A549 (cell line): ENCODE measurements around the gene MYO15B. TPM values are rescaled to one million over a fixed set of nuclear protein-coding genes. Genes with fewer than 3 reads are reported as not detected.
"Not testable (repeated sequence)": the region's sequence is repeated elsewhere in the genome, so short reads cannot be mapped to it uniquely, and the experiment has no call there.

Experiments
- ATAC-seq, 2 experiments: fragments of 200-7000 bp in 1 of 2; fragments of >200 bp in 1 of 2; cut with Nextera tagmentation in 1 of 2; cut with Tn5 transposase in 1 of 2; 3 replicates each; pipeline versions ENCODE4 v1.8.0 to v1.9.1; 2018 to 2020; ENCODE audit warnings: mild to moderate bottlenecking in 1 of 2, moderate library complexity in 1 of 2
- CTCF ChIA-PET: fragments of 300-600 bp; sonication (Branson Sonifier 250); formaldehyde crosslinking; extraction: SDS; loops from one replicate; lab custom pipeline; 2021; ENCODE audit warnings: antibody characterized with exemption, inconsistent platforms; lab: Yijun Ruan, JAX
- POLR2A ChIA-PET: fragments of 350-600 bp; formaldehyde crosslinking; extraction: SDS; loops from one replicate; lab custom pipeline; 2021; ENCODE audit warnings: antibody characterized with exemption, inconsistent platforms; lab: Yijun Ruan, JAX
- DNase-seq, 2 experiments: peaks; one replicate each; pipeline versions ENCODE4 v3.0.0 to v3.0.0-alpha.2; 2011 to 2016; ENCODE audit warnings: low read depth in 1 of 2, low spot score in 1 of 2
- FAIRE-seq: peaks from 2 replicates; lab custom pipeline; 2011; peaks lifted over from hg19 to GRCh38; lab: Jason Lieb, UNC
- H3K27ac ChIP-seq, 2 experiments: fragments of >200 bp; sonication (Bioruptor Twin); formaldehyde crosslinking; 3 replicates each; pipeline ENCODE4 v1.5.1; 2016 to 2017
- H3K4me1 ChIP-seq: fragments of >200 bp; sonication (Bioruptor Twin); formaldehyde crosslinking; 3 replicates; pipeline ENCODE4 v1.6.1; 2016
- H3K4me2 ChIP-seq: fragments of >200 bp; sonication (Bioruptor Twin); formaldehyde crosslinking; 3 replicates; pipeline ENCODE4 v1.6.1; 2016
- H3K4me3 ChIP-seq: fragments of >200 bp; sonication (Bioruptor Twin); formaldehyde crosslinking; 3 replicates; pipeline ENCODE4 v1.5.1; 2016
- H3K9me3 ChIP-seq: fragments of >200 bp; sonication (Bioruptor Twin); formaldehyde crosslinking; 3 replicates; pipeline ENCODE4 v1.6.1; 2016
- CBX8 ChIP-seq: fragments of 200-600 bp; sonication (generic); IDR thresholded peaks from 2 replicates; pipeline ENCODE4 v1.6.1; 2016
- CHD2 ChIP-seq: fragments of 150-350 bp; IDR thresholded peaks from 2 replicates; pipeline ENCODE4 v1.6.1; 2014; ENCODE audit warnings: low read length; ENCODE audit not compliant: partially characterized antibody
- GATA3 ChIP-seq: IDR thresholded peaks from 2 replicates; pipeline ENCODE4 v1.6.1; 2012; ENCODE audit warnings: borderline replicate concordance
- HOXB5 ChIP-seq: fragments of 250-450 bp; sonication (Bioruptor Pico); IDR thresholded peaks from 2 replicates; pipeline ENCODE4 v1.5.0; 2020; ENCODE audit warnings: mild to moderate bottlenecking, moderate library complexity
- JUN ChIP-seq, 2 experiments: fragments of >200 bp; sonication (Bioruptor Twin); formaldehyde crosslinking; IDR thresholded peaks; 2 replicates in 1 of 2; 3 replicates in 1 of 2; pipeline ENCODE4 v1.6.1; 2016 to 2017
- JUNB ChIP-seq: fragments of >200 bp; sonication (Bioruptor Twin); formaldehyde crosslinking; IDR thresholded peaks from 2 replicates; pipeline ENCODE4 v1.6.1; 2016
- KDM1A ChIP-seq: fragments of 200-600 bp; sonication (generic); IDR thresholded peaks from 2 replicates; pipeline ENCODE4 v1.6.1; 2016; ENCODE audit warnings: low read depth, mild to moderate bottlenecking
- MAZ ChIP-seq: fragments of 150-350 bp; IDR thresholded peaks from 2 replicates; pipeline ENCODE4 v1.6.1; 2014; ENCODE audit warnings: antibody characterized with exemption, low read depth, low read length, borderline replicate concordance
- PHF8 ChIP-seq: fragments of 200-600 bp; sonication (generic); IDR thresholded peaks from 2 replicates; pipeline ENCODE4 v1.6.1; 2016; ENCODE audit warnings: low read depth, mild to moderate bottlenecking, antibody characterized with exemption, moderate library complexity, borderline replicate concordance
- RAD21 ChIP-seq, 2 experiments: fragments of >200 bp in 1 of 2; sonication (Bioruptor Twin) in 1 of 2; formaldehyde crosslinking in 1 of 2; IDR thresholded peaks in 1 of 2; conservative IDR thresholded peaks in 1 of 2; 2 replicates in 1 of 2; 3 replicates in 1 of 2; pipeline ENCODE4 v1.6.1; 2012 to 2018; ENCODE audit warnings: inconsistent platforms in 1 of 2
- RARB ChIP-seq: fragments of 250-450 bp; sonication (Bioruptor Pico); IDR thresholded peaks from 2 replicates; pipeline ENCODE4 v1.8.0; 2021; ENCODE audit warnings: mild to moderate bottlenecking, moderate library complexity
- RFX5 ChIP-seq: fragments of 450-650 bp; IDR thresholded peaks from 2 replicates; pipeline ENCODE4 v1.7.1; 2014; ENCODE audit warnings: antibody characterized with exemption, mild to moderate bottlenecking, moderate library complexity
- RNF2 ChIP-seq: fragments of 200-600 bp; sonication (generic); IDR thresholded peaks from 2 replicates; pipeline ENCODE4 v1.6.1; 2016; ENCODE audit warnings: low read depth, mild to moderate bottlenecking, antibody characterized with exemption, moderate library complexity, borderline replicate concordance
- SMC3 ChIP-seq: fragments of >200 bp; sonication (Bioruptor Twin); formaldehyde crosslinking; IDR thresholded peaks from 3 replicates; pipeline ENCODE4 v1.6.1; 2018; ENCODE audit warnings: inconsistent platforms
- SREBF2 ChIP-seq: fragments of 450-650 bp; IDR thresholded peaks from 2 replicates; pipeline ENCODE4 v1.6.1; 2014; ENCODE audit warnings: mild to moderate bottlenecking, moderate library complexity
- TFCP2L1 ChIP-seq: fragments of 250-450 bp; sonication (Bioruptor Pico); IDR thresholded peaks from 2 replicates; pipeline ENCODE4 v1.5.0; 2021; ENCODE audit warnings: mild to moderate bottlenecking
- TP53 ChIP-seq: fragments of 250-450 bp; sonication (Bioruptor Pico); IDR thresholded peaks from 2 replicates; pipeline ENCODE4 v1.5.0; 2021; ENCODE audit warnings: mild to moderate bottlenecking, moderate library complexity
- WGBS: methylation state at CpG from one replicate; pipeline ENCODE4 v1.1.6; 2017; ENCODE audit errors: missing lambda C conversion rate; 5-methylcytosine and 5-hydroxymethylcytosine counted together
- polyA plus RNA-seq, 4 experiments: library from polyadenylated mRNA; depleted of rRNA in 3 of 4; stranded (reverse); fragments of >200 nt; fragmentation: RNase III in 1 of 4; extraction: RNeasy Plus Mini Kit Qiagen cat#74134 plus additional on column Dnase treatment in 1 of 4; gene quantifications; 2 replicates in 3 of 4; 3 replicates in 1 of 4; pipeline ENCODE4 v1.2.3, GENCODE V29; 2011 to 2017
- TF ChIP-seq, protein P1 (sequence below): fragments of 250-450 bp; sonication (Bioruptor Pico); IDR thresholded peaks from 2 replicates; pipeline ENCODE4 v1.5.0; 2020; ENCODE audit warnings: low read depth, mild to moderate bottlenecking, moderate library complexity
- TF ChIP-seq, protein P2 (sequence below): IDR thresholded peaks from 2 replicates; pipeline ENCODE4 v1.6.1; 2012
- TF ChIP-seq, protein P3 (sequence below): IDR thresholded peaks from 2 replicates; pipeline ENCODE4 v1.6.1; 2012
- TF ChIP-seq, protein P4 (sequence below): fragments of 150-350 bp; IDR thresholded peaks from 2 replicates; pipeline ENCODE4 v1.6.1; 2014; ENCODE audit warnings: low read depth, mild to moderate bottlenecking, low read length
- TF ChIP-seq, protein P5 (sequence below): fragments of >200 bp; sonication (Bioruptor Twin); formaldehyde crosslinking; IDR thresholded peaks from 3 replicates; pipeline ENCODE4 v1.6.1; 2016
- TF ChIP-seq, protein P6 (sequence below): fragments of >200 bp; sonication (Bioruptor Twin); formaldehyde crosslinking; IDR thresholded peaks from 2 replicates; pipeline ENCODE4 v1.6.1; 2016
- TF ChIP-seq, protein P7 (sequence below): IDR thresholded peaks from 2 replicates; pipeline ENCODE4 v1.6.1; 2012; ENCODE audit warnings: low read depth, borderline replicate concordance

The MYO15B gene
- polyA plus RNA-seq, 2 of the 4 experiments (the other 2 are of a cell fraction) = 12.4 to 33.9 TPM

DNA sequence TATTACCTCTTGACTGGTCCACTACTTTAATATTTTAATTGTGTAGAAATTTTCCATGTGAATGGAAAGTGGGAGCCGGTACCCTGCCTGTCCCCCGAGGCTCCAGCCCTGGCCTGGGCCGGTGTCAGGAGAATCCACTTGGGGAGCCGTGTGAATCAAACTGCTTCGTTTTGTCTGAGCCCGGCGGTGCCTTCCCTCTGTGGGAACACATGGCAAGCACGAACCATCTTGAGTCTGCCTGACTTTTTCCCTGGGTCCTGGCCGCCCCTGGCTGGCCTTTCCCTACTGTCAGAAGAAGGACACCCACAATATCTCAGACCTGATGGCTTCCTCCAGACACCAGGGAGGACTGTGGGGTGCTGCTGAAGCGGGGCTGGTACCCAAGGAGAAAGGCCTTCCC lies 12.4 kb upstream of the MYO15B start:
- ATAC-seq (no peak), FAIRE-seq (no peak), DNase-seq (no peak)
- WGBS = 92% methylated on average over 10 of the region's 10 CpGs
- H3K4me3 ChIP-seq = no peak overlapping the region
- TF ChIP-seq, protein P1, sequence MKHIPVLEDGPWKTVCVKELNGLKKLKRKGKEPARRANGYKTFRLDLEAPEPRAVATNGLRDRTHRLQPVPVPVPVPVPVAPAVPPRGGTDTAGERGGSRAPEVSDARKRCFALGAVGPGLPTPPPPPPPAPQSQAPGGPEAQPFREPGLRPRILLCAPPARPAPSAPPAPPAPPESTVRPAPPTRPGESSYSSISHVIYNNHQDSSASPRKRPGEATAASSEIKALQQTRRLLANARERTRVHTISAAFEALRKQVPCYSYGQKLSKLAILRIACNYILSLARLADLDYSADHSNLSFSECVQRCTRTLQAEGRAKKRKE (CRISPR knock-in tag) = no peak
- no peak for TF ChIP-seq RAD21 (conservative IDR thresholded peaks at IDR 0.05 in 1 of 2, IDR thresholded peaks at IDR 0.05 in 1 of 2)
- TF ChIP-seq SMC3 = no peak
- TF ChIP-seq, protein P2, sequence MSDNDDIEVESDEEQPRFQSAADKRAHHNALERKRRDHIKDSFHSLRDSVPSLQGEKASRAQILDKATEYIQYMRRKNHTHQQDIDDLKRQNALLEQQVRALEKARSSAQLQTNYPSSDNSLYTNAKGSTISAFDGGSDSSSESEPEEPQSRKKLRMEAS = no peak
- H3K4me2 ChIP-seq = no peak overlapping the region
- ChIA-PET CTCF (interaction anchor here (1.0 kb wide), 1 partner anchor 163 kb away, joined by 3 read pairs; no protein-coding TSS in a partner anchor), POLR2A (no interaction called here)
- no peak overlapping the region for H3K27ac ChIP-seq
- no peaks in the 10 kb centered on the region for H3K4me1 ChIP-seq
- no peaks in the 10 kb centered on the region for H3K9me3 ChIP-seq

DNA sequence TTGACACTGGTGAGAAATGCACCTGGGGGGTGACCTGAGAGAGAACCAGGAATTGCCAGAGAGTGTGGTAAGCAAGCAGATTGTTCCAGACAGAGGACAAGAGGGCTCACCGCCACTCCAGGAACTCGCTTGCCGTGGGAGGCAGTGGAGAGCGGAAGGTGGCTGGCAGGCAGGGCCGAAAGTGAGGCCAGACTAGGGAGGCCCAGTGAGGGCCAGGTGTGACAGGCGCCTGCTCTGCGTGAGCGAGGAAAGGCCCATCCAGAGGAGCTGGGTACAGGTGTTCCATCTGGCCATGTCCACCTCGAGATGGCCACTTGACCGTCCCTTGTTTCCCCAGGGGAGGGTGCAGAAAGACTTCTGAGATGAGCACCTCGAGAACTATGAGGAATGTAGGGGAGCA lies 11.9 kb upstream of the MYO15B start:
- H3K4me2 ChIP-seq = no peak overlapping the region
- POLR2A ChIA-PET = no interaction called here
- CTCF ChIA-PET = interaction anchor here (1.9 kb wide), 1 partner anchor 10 kb away, joined by 4 read pairs; no protein-coding TSS in a partner anchor
- no peak for FAIRE-seq
- ATAC-seq = no peak
- H3K9me3 ChIP-seq = no peaks in the 10 kb centered on the region
- 92% methylated on average over 11 of the region's 11 CpGs for WGBS
- H3K4me3 ChIP-seq = no peak overlapping the region
- no peak for DNase-seq
- no peak for TF ChIP-seq RARB (CRISPR knock-in tag)
- TF ChIP-seq MAZ = no peak
- TF ChIP-seq TP53 (CRISPR knock-in tag) = no peak
- TF ChIP-seq HOXB5 (CRISPR knock-in tag) = no peak
- H3K27ac ChIP-seq = no peak overlapping the region
- no peaks in the 10 kb centered on the region for H3K4me1 ChIP-seq

DNA sequence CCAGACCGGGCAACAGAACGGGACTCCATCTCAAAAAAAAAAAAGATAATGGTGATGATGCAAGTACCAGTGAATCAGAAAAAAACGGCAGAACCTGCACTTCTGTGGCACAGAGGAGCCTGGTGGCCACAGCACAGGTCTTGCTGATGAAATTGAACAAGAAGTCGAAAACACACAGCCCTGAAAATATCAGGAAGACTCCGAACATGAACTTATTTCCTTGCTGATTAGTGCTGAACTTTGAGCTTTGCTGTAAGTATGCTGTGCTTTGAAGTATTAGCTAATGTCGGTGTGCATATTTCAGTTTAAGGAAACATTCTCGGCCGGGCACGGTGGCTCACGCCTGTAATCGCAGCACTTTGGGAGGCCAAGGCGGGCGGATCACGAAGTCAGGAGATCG lies 10.9 kb upstream of the MYO15B start:
- TF ChIP-seq, protein P3, sequence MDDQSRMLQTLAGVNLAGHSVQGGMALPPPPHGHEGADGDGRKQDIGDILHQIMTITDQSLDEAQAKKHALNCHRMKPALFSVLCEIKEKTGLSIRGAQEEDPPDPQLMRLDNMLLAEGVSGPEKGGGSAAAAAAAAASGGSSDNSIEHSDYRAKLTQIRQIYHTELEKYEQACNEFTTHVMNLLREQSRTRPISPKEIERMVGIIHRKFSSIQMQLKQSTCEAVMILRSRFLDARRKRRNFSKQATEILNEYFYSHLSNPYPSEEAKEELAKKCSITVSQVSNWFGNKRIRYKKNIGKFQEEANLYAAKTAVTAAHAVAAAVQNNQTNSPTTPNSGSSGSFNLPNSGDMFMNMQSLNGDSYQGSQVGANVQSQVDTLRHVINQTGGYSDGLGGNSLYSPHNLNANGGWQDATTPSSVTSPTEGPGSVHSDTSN = no peak
- TF ChIP-seq CHD2 (no peak), JUNB (no peak), SREBF2 (no peak), KDM1A (no peak), HOXB5 (CRISPR knock-in tag) (no peak), RNF2 (no peak), PHF8 (no peak), RAD21 (conservative IDR thresholded peaks at IDR 0.05 in 1 of 2, IDR thresholded peaks at IDR 0.05 in 1 of 2) (no peak), RFX5 (no peak), CBX8 (no peak), GATA3 (no peak), TFCP2L1 (no peak), JUN (IDR thresholded peaks at IDR 0.05) (no peak)
- TF ChIP-seq, protein P4, sequence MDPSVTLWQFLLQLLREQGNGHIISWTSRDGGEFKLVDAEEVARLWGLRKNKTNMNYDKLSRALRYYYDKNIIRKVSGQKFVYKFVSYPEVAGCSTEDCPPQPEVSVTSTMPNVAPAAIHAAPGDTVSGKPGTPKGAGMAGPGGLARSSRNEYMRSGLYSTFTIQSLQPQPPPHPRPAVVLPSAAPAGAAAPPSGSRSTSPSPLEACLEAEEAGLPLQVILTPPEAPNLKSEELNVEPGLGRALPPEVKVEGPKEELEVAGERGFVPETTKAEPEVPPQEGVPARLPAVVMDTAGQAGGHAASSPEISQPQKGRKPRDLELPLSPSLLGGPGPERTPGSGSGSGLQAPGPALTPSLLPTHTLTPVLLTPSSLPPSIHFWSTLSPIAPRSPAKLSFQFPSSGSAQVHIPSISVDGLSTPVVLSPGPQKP = no peak
- TF ChIP-seq, protein P5, sequence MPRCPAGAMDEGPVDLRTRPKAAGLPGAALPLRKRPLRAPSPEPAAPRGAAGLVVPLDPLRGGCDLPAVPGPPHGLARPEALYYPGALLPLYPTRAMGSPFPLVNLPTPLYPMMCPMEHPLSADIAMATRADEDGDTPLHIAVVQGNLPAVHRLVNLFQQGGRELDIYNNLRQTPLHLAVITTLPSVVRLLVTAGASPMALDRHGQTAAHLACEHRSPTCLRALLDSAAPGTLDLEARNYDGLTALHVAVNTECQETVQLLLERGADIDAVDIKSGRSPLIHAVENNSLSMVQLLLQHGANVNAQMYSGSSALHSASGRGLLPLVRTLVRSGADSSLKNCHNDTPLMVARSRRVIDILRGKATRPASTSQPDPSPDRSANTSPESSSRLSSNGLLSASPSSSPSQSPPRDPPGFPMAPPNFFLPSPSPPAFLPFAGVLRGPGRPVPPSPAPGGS = no peak
- TF ChIP-seq, protein P6, sequence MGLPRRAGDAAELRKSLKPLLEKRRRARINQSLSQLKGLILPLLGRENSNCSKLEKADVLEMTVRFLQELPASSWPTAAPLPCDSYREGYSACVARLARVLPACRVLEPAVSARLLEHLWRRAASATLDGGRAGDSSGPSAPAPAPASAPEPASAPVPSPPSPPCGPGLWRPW = no peak
- TF ChIP-seq, protein P1 (CRISPR knock-in tag) = no peak
- TF ChIP-seq, protein P7, sequence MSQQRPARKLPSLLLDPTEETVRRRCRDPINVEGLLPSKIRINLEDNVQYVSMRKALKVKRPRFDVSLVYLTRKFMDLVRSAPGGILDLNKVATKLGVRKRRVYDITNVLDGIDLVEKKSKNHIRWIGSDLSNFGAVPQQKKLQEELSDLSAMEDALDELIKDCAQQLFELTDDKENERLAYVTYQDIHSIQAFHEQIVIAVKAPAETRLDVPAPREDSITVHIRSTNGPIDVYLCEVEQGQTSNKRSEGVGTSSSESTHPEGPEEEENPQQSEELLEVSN = no peak
- TF ChIP-seq, protein P2 = no peak
- Histone ChIP-seq H3K4me3 (no peak overlapping the region), H3K9me3 (no peaks in the 10 kb centered on the region), H3K4me1 (no peaks in the 10 kb centered on the region), H3K4me2 (no peak overlapping the region), H3K27ac (no peak overlapping the region)
- ChIA-PET POLR2A (no interaction called here), CTCF (interaction anchor here (0.6 to 1.9 kb wide), 4 partner anchors 11 to 304 kb away, joined by 3 to 4 read pairs (median 4); no protein-coding TSS in a partner anchor)
- WGBS = 80% methylated on average over 15 of the region's 15 CpGs
- no peak for ATAC-seq
- no peak for FAIRE-seq
- no peak for DNase-seq

DNA sequence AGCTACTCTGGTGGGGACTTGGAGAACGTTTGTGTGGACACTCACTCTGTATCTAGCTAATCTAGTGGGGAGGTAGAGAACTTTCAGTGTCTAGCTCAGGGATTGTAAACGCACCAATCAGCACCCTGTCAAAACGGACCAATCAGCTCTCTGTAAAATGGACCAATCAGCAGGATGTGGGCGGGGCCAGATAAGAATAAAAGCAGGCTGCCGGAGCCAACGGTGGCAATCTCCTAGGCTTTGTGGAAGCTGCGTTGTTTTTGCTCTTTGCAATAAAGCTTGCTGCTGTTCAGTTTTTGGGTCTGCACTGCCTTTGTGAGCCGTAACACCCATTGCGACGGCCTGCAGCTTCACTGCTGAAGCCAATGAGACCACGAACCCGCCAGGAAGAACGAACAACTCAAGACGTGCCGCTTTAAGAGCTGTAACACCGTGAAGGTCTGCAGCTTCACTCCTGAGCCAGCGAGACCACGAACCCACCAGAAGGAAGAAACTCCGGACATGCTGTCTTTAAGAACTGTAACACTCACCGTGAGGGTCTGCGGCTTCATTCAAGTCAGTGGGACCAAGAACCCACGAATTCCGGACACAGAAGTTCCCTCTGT lies 6.4 kb upstream of the MYO15B start:
- CTCF ChIA-PET = interaction anchor here (0.9 to 29.9 kb wide), 10 partner anchors 8 to 166 kb away, joined by 3 to 926 read pairs (median 6); partner anchors contain the start of genes SMIM5 and TSEN54
- ATAC-seq, H3K4me2 ChIP-seq, H3K4me3 ChIP-seq, FAIRE-seq, H3K27ac ChIP-seq, H3K4me1 ChIP-seq, H3K9me3 ChIP-seq, POLR2A ChIA-PET, DNase-seq: not testable (repeated sequence)
- WGBS = 79% methylated on average over 23 of the region's 23 CpGs
